IMR-90 (cell line): ENCODE data around the gene HIVEP3. TPM values are rescaled to one million over a fixed set of nuclear protein-coding genes. Genes with fewer than 3 reads are reported as not detected.

Source experiments
- ATAC-seq: fragments of 200-7000 bp; cut with Tn5 transposase; 2 replicates; pipeline ENCODE4 v1.9.1; 2020; ENCODE audit warnings: low read depth, mild to moderate bottlenecking, moderate library complexity
- BruUV-seq: library from RNA; stranded (reverse); fragments of 400-500 nt; replicated peaks from 2 replicates; lab custom pipeline; 2021; lab: Mats Ljungman, UMichigan
- CTCF ChIA-PET: fragments of 300-600 bp; formaldehyde crosslinking; extraction: SDS; loops from one replicate; lab custom pipeline; 2021; ENCODE audit warnings: antibody characterized with exemption; lab: Yijun Ruan, JAX
- POLR2A ChIA-PET: fragments of 300-600 bp; sonication (Branson Sonifier 250); formaldehyde crosslinking; loops from one replicate; lab custom pipeline; 2022; ENCODE audit warnings: antibody characterized with exemption; ENCODE audit not compliant: unreplicated experiment; lab: Charles Lee
- DNase-seq: peaks from one replicate; pipeline ENCODE4 v3.0.0; 2013
- H2AFZ ChIP-seq: replicated peaks from 2 replicates; pipeline ENCODE3; 2013; ENCODE audit warnings: low read length, mild to moderate bottlenecking; ENCODE audit not compliant: poor library complexity
- H2AK5ac ChIP-seq: 2 replicates; pipeline ENCODE4 v1.6.1; 2013; ENCODE audit warnings: low read depth, low read length, inconsistent platforms
- H2AK9ac ChIP-seq: replicated peaks from 2 replicates; pipeline ENCODE3; 2013; ENCODE audit warnings: mild to moderate bottlenecking, low read depth, low read length, moderate library complexity; ENCODE audit not compliant: poor library complexity
- H2BK120ac ChIP-seq: 2 replicates; pipeline ENCODE4 v1.6.1; 2013; ENCODE audit warnings: low read depth, low read length, inconsistent platforms
- H2BK15ac ChIP-seq: 3 replicates; pipeline ENCODE4 v1.6.1; 2013; ENCODE audit warnings: low read depth, low read length, inconsistent platforms
- H2BK20ac ChIP-seq: 2 replicates; pipeline ENCODE4 v1.6.1; 2013; ENCODE audit warnings: low read depth, mild to moderate bottlenecking, inconsistent platforms, low read length, moderate library complexity
- H2BK5ac ChIP-seq: 2 replicates; pipeline ENCODE4 v1.6.1; 2013; ENCODE audit warnings: mild to moderate bottlenecking, low read depth, low read length, inconsistent platforms; ENCODE audit not compliant: poor library complexity, severe bottlenecking
- H3K14ac ChIP-seq: replicated peaks from 2 replicates; pipeline ENCODE4 v1.6.1; 2013; ENCODE audit warnings: low read depth, low read length, inconsistent platforms
- H3K18ac ChIP-seq: 2 replicates; pipeline ENCODE4 v1.6.1; 2013; ENCODE audit warnings: low read depth, low read length, control low read depth
- H3K23ac ChIP-seq: 2 replicates; pipeline ENCODE4 v1.6.1; 2013; ENCODE audit warnings: low read depth, low read length, inconsistent platforms
- H3K27ac ChIP-seq: 2 replicates; pipeline ENCODE4 v1.5.1; 2013; ENCODE audit warnings: mild to moderate bottlenecking, control low read depth, low read length; ENCODE audit not compliant: insufficient read depth
- H3K27me3 ChIP-seq: 2 replicates; pipeline ENCODE4 v1.6.1; 2013; ENCODE audit warnings: low read length; ENCODE audit not compliant: control insufficient read depth, insufficient read depth
- H3K36me3 ChIP-seq: 2 replicates; pipeline ENCODE4 v1.6.1; 2013; ENCODE audit warnings: low read length, mixed read lengths; ENCODE audit not compliant: control insufficient read depth, insufficient read depth
- H3K4ac ChIP-seq: 2 replicates; pipeline ENCODE4 v1.6.1; 2013; ENCODE audit warnings: low read depth, low read length, inconsistent platforms
- H3K4me1 ChIP-seq: 2 replicates; pipeline ENCODE4 v1.6.1; 2013; ENCODE audit warnings: low read length, mixed read lengths; ENCODE audit not compliant: control insufficient read depth, insufficient read depth
- H3K4me2 ChIP-seq: 2 replicates; pipeline ENCODE4 v1.6.1; 2013; ENCODE audit warnings: low read depth, mild to moderate bottlenecking, control low read depth, low read length, moderate library complexity
- H3K4me3 ChIP-seq: 2 replicates; pipeline ENCODE4 v1.5.1; 2013; ENCODE audit warnings: low read depth, mild to moderate bottlenecking, control low read depth, low read length, moderate library complexity; ENCODE audit not compliant: insufficient read depth
- H3K56ac ChIP-seq: 2 replicates; pipeline ENCODE4 v1.6.1; 2013; ENCODE audit warnings: low read length, inconsistent platforms; ENCODE audit not compliant: insufficient read depth; ENCODE audit errors: extremely low read depth
- H3K79me1 ChIP-seq, 2 experiments: 2 replicates each; pipeline ENCODE4 v1.6.1; 2013; ENCODE audit warnings: low read length in 2 of 2, inconsistent platforms in 1 of 2, low read depth in 1 of 2
- H3K9ac ChIP-seq: 2 replicates; pipeline ENCODE4 v1.6.1; 2013; ENCODE audit warnings: low read depth, low read length, control low read depth
- H3K9me1 ChIP-seq: 2 replicates; pipeline ENCODE4 v1.6.1; 2013; ENCODE audit warnings: low read length, inconsistent platforms; ENCODE audit not compliant: insufficient read depth
- H3K9me3 ChIP-seq: 2 replicates; pipeline ENCODE4 v1.6.1; 2013; ENCODE audit warnings: low read length; ENCODE audit not compliant: control insufficient read depth, insufficient read depth
- H4K20me1 ChIP-seq: 2 replicates; pipeline ENCODE4 v1.6.1; 2013; ENCODE audit warnings: low read length, inconsistent platforms; ENCODE audit not compliant: insufficient read depth
- H4K5ac ChIP-seq: 2 replicates; pipeline ENCODE4 v1.6.1; 2013; ENCODE audit warnings: mild to moderate bottlenecking, low read depth, low read length, control low read depth
- H4K8ac ChIP-seq, 2 experiments: 2 replicates each; pipeline ENCODE4 v1.6.1; 2013; ENCODE audit warnings: low read depth in 2 of 2, low read length in 2 of 2, control low read depth in 1 of 2, inconsistent platforms in 1 of 2
- H4K91ac ChIP-seq: 2 replicates; pipeline ENCODE4 v1.6.1; 2013; ENCODE audit warnings: low read depth, low read length, inconsistent platforms; ENCODE audit not compliant: insufficient read depth
- BHLHE40 ChIP-seq: fragments of 150-350 bp; IDR thresholded peaks from 2 replicates; pipeline ENCODE4 v1.6.1; 2016; ENCODE audit warnings: mild to moderate bottlenecking, low read depth, low read length
- RFX5 ChIP-seq: IDR thresholded peaks from 2 replicates; pipeline ENCODE4 v1.8.0; 2012; ENCODE audit warnings: low read depth, mild to moderate bottlenecking, low read length, moderate library complexity
- WGBS, 2 experiments: methylation state at CpG; one replicate each; pipeline versions ENCODE4 v1.1.5 to v1.1.7; 2013; ENCODE audit warnings: missing lambda C conversion rate in 2 of 2; ENCODE audit not compliant: insufficient read length in 1 of 2; ENCODE audit errors: extremely low coverage in 2 of 2; 5-methylcytosine and 5-hydroxymethylcytosine counted together
- dilution Hi-C: fragments of 300-500 bp; cut with HindIII; formaldehyde crosslinking; loops from one replicate; pipeline ENCODE4 v1.14.3; 2018; ENCODE audit warnings: low sequenced_read_pairs; ENCODE audit not compliant: unreplicated experiment
- in situ Hi-C: fragments of 300-500 bp; cut with MboI; formaldehyde crosslinking; loops from 3 replicates; pipeline ENCODE4 v1.14.3; 2019; ENCODE audit warnings: low sequenced_read_pairs, inconsistent platforms, mixed read lengths
- intact Hi-C: fragments of 100-400 bp; cut with micrococcal nuclease; formaldehyde crosslinking; loops from 2 replicates; pipeline ENCODE4 v1.10.0; 2022
- polyA plus RNA-seq, 3 experiments: library from polyadenylated mRNA; depleted of rRNA; stranded (reverse); fragments of >200 nt; gene quantifications; 2 replicates each; pipeline ENCODE4 v1.2.3, GENCODE V29; 2012; ENCODE audit warnings: low replicate concordance in 1 of 3
- total RNA-seq: library from RNA; depleted of rRNA; stranded (reverse); fragments of >200 nt; gene quantifications from 2 replicates; pipeline ENCODE4 v1.2.3, GENCODE V29; 2012
- TF ChIP-seq, protein P1 (sequence below): fragments of 150-350 bp; IDR thresholded peaks from 2 replicates; pipeline ENCODE4 v1.6.1; 2016; ENCODE audit warnings: low read depth, mild to moderate bottlenecking, low read length, moderate library complexity, borderline replicate concordance
- TF ChIP-seq, protein P2 (sequence below): conservative IDR thresholded peaks from 2 replicates; pipeline ENCODE4 v1.5.1; 2012; ENCODE audit warnings: mild to moderate bottlenecking, low read depth, low read length, improper control_type of control experiment

The HIVEP3 gene
- total and polyA plus RNA-seq, 2 of the 4 experiments (the other 2 are of a cell fraction), result 1.4 to 4.0 TPM

DNA sequence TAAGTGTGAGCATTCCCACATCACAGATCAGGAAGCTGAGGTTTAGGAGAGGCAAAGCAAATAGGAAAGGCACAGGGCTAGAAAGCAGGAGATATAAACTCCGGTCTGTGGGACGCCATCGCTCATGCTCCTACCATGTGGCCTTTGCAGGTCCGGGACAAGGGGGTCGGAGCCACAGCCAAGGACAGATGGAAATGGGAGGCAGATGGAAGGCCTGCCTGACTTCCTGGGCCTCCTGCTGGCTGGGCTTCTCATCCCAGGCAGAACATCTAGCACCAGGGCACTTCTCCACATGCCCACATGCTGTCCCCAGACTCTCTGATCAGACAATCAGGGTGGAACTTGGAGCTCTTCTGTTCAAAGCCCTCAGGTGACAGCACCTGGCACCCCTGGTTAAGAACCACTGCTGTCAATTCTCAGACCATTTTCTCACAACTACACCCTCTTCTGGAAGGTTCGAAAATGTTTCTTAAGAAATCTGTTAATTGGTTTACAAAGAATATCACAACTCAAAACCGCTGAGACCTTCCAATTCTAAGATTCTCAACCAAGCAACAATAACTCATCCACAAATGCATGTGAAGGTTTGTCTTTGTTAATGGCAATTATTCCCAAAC lies 260.9 kb downstream of the HIVEP3 start:
- Histone ChIP-seq H2BK20ac (no peak overlapping the region), H4K20me1 (0 out of 2 replicates have a peak, but pooled peaks cover 4% of the 10 kb centered on the region), H2BK15ac (no peak overlapping the region), H3K56ac (no peak overlapping the region), H4K5ac (no peak overlapping the region), H3K79me1 (peaks cover 25 to 31% of the 10 kb centered on the region in 2 experiments), H2AK5ac (no peak overlapping the region), H3K27me3 (no peaks in the 10 kb centered on the region), H4K8ac (no peak overlapping the region), H3K27ac (no peak overlapping the region), H3K4me1 (peaks cover 5% of the 10 kb centered on the region; the same call in 1 of the 2 replicates), H2BK5ac (no peak overlapping the region), H3K9me3 (no peaks in the 10 kb centered on the region), H3K36me3 (no peaks in the 10 kb centered on the region), H2BK120ac (no peak overlapping the region), H3K9ac (no peak overlapping the region), H3K14ac (no peak overlapping the region), H2AK9ac (no peak overlapping the region), H3K4me2 (no peak overlapping the region), H3K18ac (no peak overlapping the region), H4K91ac (no peak overlapping the region), H2AFZ (no peak overlapping the region), H3K4ac (no peak overlapping the region), H3K23ac (no peak overlapping the region), H3K4me3 (no peak overlapping the region), H3K9me1 (peaks cover 11% of the 10 kb centered on the region)
- ChIA-PET CTCF (no interaction called here), POLR2A (no interaction called here)
- WGBS, 2 experiments, result 93% methylated on average over 3 of the region's 7 CpGs; no CpG with 5 or more reads in 1 of the 2 experiments
- intact Hi-C loops (no loop called here), in situ Hi-C loops (no loop called here), dilution Hi-C loops (no loop called here)
- no TSS peak for BruUV-seq
- no peak for DNase-seq
- no peak for TF ChIP-seq BHLHE40
- TF ChIP-seq, protein P1, sequence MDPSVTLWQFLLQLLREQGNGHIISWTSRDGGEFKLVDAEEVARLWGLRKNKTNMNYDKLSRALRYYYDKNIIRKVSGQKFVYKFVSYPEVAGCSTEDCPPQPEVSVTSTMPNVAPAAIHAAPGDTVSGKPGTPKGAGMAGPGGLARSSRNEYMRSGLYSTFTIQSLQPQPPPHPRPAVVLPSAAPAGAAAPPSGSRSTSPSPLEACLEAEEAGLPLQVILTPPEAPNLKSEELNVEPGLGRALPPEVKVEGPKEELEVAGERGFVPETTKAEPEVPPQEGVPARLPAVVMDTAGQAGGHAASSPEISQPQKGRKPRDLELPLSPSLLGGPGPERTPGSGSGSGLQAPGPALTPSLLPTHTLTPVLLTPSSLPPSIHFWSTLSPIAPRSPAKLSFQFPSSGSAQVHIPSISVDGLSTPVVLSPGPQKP, result no peak
- TF ChIP-seq, protein P2, sequence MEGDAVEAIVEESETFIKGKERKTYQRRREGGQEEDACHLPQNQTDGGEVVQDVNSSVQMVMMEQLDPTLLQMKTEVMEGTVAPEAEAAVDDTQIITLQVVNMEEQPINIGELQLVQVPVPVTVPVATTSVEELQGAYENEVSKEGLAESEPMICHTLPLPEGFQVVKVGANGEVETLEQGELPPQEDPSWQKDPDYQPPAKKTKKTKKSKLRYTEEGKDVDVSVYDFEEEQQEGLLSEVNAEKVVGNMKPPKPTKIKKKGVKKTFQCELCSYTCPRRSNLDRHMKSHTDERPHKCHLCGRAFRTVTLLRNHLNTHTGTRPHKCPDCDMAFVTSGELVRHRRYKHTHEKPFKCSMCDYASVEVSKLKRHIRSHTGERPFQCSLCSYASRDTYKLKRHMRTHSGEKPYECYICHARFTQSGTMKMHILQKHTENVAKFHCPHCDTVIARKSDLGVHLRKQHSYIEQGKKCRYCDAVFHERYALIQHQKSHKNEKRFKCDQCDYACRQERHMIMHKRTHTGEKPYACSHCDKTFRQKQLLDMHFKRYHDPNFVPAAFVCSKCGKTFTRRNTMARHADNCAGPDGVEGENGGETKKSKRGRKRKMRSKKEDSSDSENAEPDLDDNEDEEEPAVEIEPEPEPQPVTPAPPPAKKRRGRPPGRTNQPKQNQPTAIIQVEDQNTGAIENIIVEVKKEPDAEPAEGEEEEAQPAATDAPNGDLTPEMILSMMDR, result 0 out of 2 replicates have a peak, but pooled peaks have one; percentile 2
- TF ChIP-seq RFX5, result no peak
- no peak for ATAC-seq
